Kidney capillary endothelial cell (primary cell): Measurements from ENCODE around the gene NALF2.
A peak's percentile ranks its signal among the peaks of the same experiment; 100 is the strongest.

Source experiments
- DNase-seq: peaks from one replicate; pipeline ENCODE4 v3.0.0-alpha.2; 2018; ENCODE audit warnings: low spot score

NALF2 gene

GRCh38 chrX:69503782-69504625 lies at the start of gene NALF2:
Gene NALF2 (plus strand): TSS chrX:69504326. CDS start chrX:69505283, 957 bp downstream.
- peak; percentile 18 for DNase-seq

GRCh38 chrX:69457756-69458155 lies 46.4 kb upstream of the NALF2 start:
- no peak for DNase-seq

GRCh38 chrX:69466546-69466945 lies 37.6 kb upstream of the NALF2 start:
- DNase-seq: no peak

GRCh38 chrX:69469975-69470374 lies 34.2 kb upstream of the NALF2 start:
- no peak for DNase-seq

- no peak for DNase-seq
These were observed 14.5 kb upstream of the NALF2 start for GRCh38 chrX:69489625-69490024.

- peak; percentile 18 for DNase-seq
These were observed 10.9 kb upstream of the NALF2 start for GRCh38 chrX:69493193-69493592.

GRCh38 chrX:69493766-69494165 lies 10.4 kb upstream of the NALF2 start:
- no peak for DNase-seq

- no peak for DNase-seq
These were observed 7.9 kb upstream of the NALF2 start for GRCh38 chrX:69496183-69496582.

- DNase-seq: no peak
These were observed 2.7 kb upstream of the NALF2 start for GRCh38 chrX:69501429-69501828.

GRCh38 chrX:69503228-69503781 lies 821 bp upstream of the NALF2 start:
- DNase-seq: no peak

- no peak for DNase-seq
These were observed 793 bp downstream of the NALF2 start for GRCh38 chrX:69504626-69505612.

GRCh38 chrX:69505772-69506616 lies 1.9 kb downstream of the NALF2 start:
- DNase-seq: no peak

- DNase-seq: no peak
These were observed 2.7 kb downstream of the NALF2 start for GRCh38 chrX:69506617-69507499.

- DNase-seq: no peak
These were observed 3.3 kb downstream of the NALF2 start for GRCh38 chrX:69507500-69507789.

GRCh38 chrX:69508610-69509009 lies 4.5 kb downstream of the NALF2 start:
- no peak for DNase-seq

GRCh38 chrX:69510137-69510715 lies 6.1 kb downstream of the NALF2 start:
- DNase-seq: no peak

GRCh38 chrX:69510914-69511513 lies 6.9 kb downstream of the NALF2 start:
- no peak for DNase-seq

- no peak for DNase-seq
These were observed 17.9 kb downstream of the NALF2 start for GRCh38 chrX:69522052-69522451.

- DNase-seq: no peak
These were observed 19.2 kb downstream of the NALF2 start for GRCh38 chrX:69523314-69523713.

- DNase-seq: no peak
These were observed 20.7 kb downstream of the NALF2 start for GRCh38 chrX:69524781-69525363.
